ENCODE data around the gene RNF34.

DNA sequence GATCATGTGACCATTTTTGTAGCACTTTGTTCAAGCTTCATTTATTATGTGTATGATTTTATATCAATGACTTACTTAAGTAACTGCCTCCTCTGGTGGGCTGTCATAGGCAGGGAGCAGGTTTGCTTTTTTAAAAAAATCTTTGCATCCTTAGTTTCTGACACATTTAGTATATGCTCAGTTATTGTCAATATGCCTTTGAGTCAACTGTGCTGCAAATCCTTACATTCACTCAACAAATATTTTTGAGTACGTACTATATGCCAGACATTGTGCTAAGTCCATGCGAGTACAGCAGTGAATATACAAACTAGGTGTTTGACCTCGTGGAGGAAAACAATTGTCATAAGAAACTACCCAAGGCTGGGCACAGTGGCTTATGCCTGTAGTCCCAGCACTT lies 43.3 kb upstream of the RNF34 start:
- TF ChIP-seq, protein P1, sequence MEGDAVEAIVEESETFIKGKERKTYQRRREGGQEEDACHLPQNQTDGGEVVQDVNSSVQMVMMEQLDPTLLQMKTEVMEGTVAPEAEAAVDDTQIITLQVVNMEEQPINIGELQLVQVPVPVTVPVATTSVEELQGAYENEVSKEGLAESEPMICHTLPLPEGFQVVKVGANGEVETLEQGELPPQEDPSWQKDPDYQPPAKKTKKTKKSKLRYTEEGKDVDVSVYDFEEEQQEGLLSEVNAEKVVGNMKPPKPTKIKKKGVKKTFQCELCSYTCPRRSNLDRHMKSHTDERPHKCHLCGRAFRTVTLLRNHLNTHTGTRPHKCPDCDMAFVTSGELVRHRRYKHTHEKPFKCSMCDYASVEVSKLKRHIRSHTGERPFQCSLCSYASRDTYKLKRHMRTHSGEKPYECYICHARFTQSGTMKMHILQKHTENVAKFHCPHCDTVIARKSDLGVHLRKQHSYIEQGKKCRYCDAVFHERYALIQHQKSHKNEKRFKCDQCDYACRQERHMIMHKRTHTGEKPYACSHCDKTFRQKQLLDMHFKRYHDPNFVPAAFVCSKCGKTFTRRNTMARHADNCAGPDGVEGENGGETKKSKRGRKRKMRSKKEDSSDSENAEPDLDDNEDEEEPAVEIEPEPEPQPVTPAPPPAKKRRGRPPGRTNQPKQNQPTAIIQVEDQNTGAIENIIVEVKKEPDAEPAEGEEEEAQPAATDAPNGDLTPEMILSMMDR (IDR thresholded peaks at IDR 0.05 in 8 of 11, conservative IDR thresholded peaks at IDR 0.05 in 3 of 11): no peak
- TF ChIP-seq POLR2AphosphoS5 (IDR thresholded peaks at IDR 0.05): no peak

All from spleen (tissue), 7 donors.